H1 (cell line): Measurements from ENCODE around the gene CDH18. TPM values are rescaled to one million over a fixed set of nuclear protein-coding genes. Genes with fewer than 3 reads are reported as not detected.

Experiments used
- CTCF ChIA-PET: fragments of 300-600 bp; sonication (Branson Sonifier 250); formaldehyde crosslinking; loops from one replicate; lab custom pipeline; 2021; ENCODE audit not compliant: partially characterized antibody; lab: Charles Lee
- POLR2A ChIA-PET: fragments of 300-600 bp; sonication (Branson Sonifier 250); formaldehyde crosslinking; loops from one replicate; lab custom pipeline; 2021; ENCODE audit warnings: inconsistent platforms; ENCODE audit not compliant: partially characterized antibody; lab: Charles Lee
- DNase-seq, 2 experiments: peaks; one replicate each; pipeline versions ENCODE4 v3.0.0 to v3.0.0-alpha.2; 2010 to 2022; ENCODE audit warnings: low spot score in 2 of 2, low read depth in 1 of 2, mixed read lengths in 1 of 2
- FAIRE-seq: peaks from 2 replicates; lab custom pipeline; 2011; peaks lifted over from hg19 to GRCh38; lab: Jason Lieb, UNC
- H2AFZ ChIP-seq: 2 replicates; pipeline ENCODE4 v1.8.1; 2012; ENCODE audit warnings: low read length, inconsistent platforms
- H2AK5ac ChIP-seq: 2 replicates; pipeline ENCODE4 v1.6.1; 2013; ENCODE audit warnings: low read depth, low read length
- H2BK120ac ChIP-seq: replicated peaks from 2 replicates; pipeline ENCODE3; 2013; ENCODE audit warnings: low read depth, low read length, inconsistent platforms
- H2BK12ac ChIP-seq: 2 replicates; pipeline ENCODE4 v1.6.1; 2013; ENCODE audit warnings: low read depth, low read length
- H2BK15ac ChIP-seq: 2 replicates; pipeline ENCODE4 v1.6.1; 2013; ENCODE audit warnings: low read length
- H2BK20ac ChIP-seq: 2 replicates; pipeline ENCODE4 v1.6.1; 2013; ENCODE audit warnings: low read length
- H2BK5ac ChIP-seq: 2 replicates; pipeline ENCODE4 v1.6.1; 2013; ENCODE audit warnings: low read depth, low read length
- H3K14ac ChIP-seq: 2 replicates; pipeline ENCODE4 v1.6.1; 2013; ENCODE audit warnings: inconsistent platforms; ENCODE audit not compliant: insufficient read length
- H3K18ac ChIP-seq: 2 replicates; pipeline ENCODE4 v1.6.1; 2013; ENCODE audit warnings: low read length; ENCODE audit errors: extremely low read depth
- H3K23ac ChIP-seq: 2 replicates; pipeline ENCODE4 v1.6.1; 2013; ENCODE audit warnings: inconsistent platforms; ENCODE audit not compliant: insufficient read length
- H3K23me2 ChIP-seq: 2 replicates; pipeline ENCODE4 v1.6.1; 2013; ENCODE audit warnings: low read depth, low read length
- H3K27ac ChIP-seq: 2 replicates; pipeline ENCODE4 v1.6.1; 2011; ENCODE audit warnings: low read depth, low read length, inconsistent platforms
- H3K27me3 ChIP-seq, 4 experiments: replicated peaks in 1 of 4; 1 replicate in 1 of 4; 2 replicates in 3 of 4; pipeline versions ENCODE4 v1.6.1 to v1.8.1; 2011 to 2013; ENCODE audit warnings: low read length in 3 of 4, mild to moderate bottlenecking in 3 of 4, inconsistent platforms in 2 of 4, mixed read lengths in 2 of 4, moderate library complexity in 1 of 4; ENCODE audit not compliant: control insufficient read depth in 3 of 4, insufficient read depth in 3 of 4; ENCODE audit errors: extremely low read depth in 1 of 4
- H3K36me3 ChIP-seq, 4 experiments: 2 replicates each; pipeline versions ENCODE4 v1.6.1 to v1.8.1; 2011 to 2013; ENCODE audit warnings: mild to moderate bottlenecking in 4 of 4, low read length in 3 of 4, moderate library complexity in 2 of 4, control low read depth in 1 of 4, inconsistent platforms in 1 of 4; ENCODE audit not compliant: insufficient read depth in 4 of 4, control insufficient read depth in 2 of 4
- H3K4ac ChIP-seq: replicated peaks from 2 replicates; pipeline ENCODE3; 2013; ENCODE audit warnings: low read length, low read depth, mixed read lengths, inconsistent platforms; ENCODE audit not compliant: insufficient read length
- H3K4me1 ChIP-seq, 4 experiments: replicated peaks in 1 of 4; 1 replicate in 1 of 4; 2 replicates in 3 of 4; pipeline versions ENCODE4 v1.6.1 to v1.8.1; 2011 to 2013; ENCODE audit warnings: low read length in 3 of 4, inconsistent platforms in 2 of 4, mixed read lengths in 1 of 4; ENCODE audit not compliant: insufficient read depth in 4 of 4, control insufficient read depth in 3 of 4
- H3K4me2 ChIP-seq, 2 experiments: 2 replicates each; pipeline versions ENCODE4 v1.6.1 to v1.8.1; 2011 to 2013; ENCODE audit warnings: low read depth in 2 of 2, low read length in 2 of 2, control low read depth in 1 of 2, inconsistent platforms in 1 of 2, mild to moderate bottlenecking in 1 of 2; ENCODE audit not compliant: insufficient read depth in 1 of 2
- H3K4me3 ChIP-seq, 4 experiments: fragments of 200-600, 300-600 bp in 1 of 4; sonication (generic), shearing (Covaris generic), sonication (Bioruptor Twin) in 1 of 4; 2 replicates each; pipeline versions ENCODE4 v1.5.1 to v1.8.1; 2011 to 2016; ENCODE audit warnings: low read length in 4 of 4, low read depth in 3 of 4, control low read depth in 2 of 4, inconsistent platforms in 2 of 4, mild to moderate bottlenecking in 2 of 4, mixed read lengths in 1 of 4, moderate library complexity in 1 of 4; ENCODE audit not compliant: insufficient read depth in 2 of 4; ENCODE audit errors: extremely low read depth in 1 of 4
- H3K56ac ChIP-seq: replicated peaks from 2 replicates; pipeline ENCODE3; 2013; ENCODE audit warnings: low read depth, mild to moderate bottlenecking, mixed read lengths, low read length, inconsistent platforms; ENCODE audit not compliant: insufficient read length
- H3K79me1 ChIP-seq: 2 replicates; pipeline ENCODE4 v1.6.1; 2013; ENCODE audit warnings: low read depth, low read length, control low read depth
- H3K79me2 ChIP-seq, 2 experiments: 2 replicates each; pipeline versions ENCODE4 v1.6.1 to v1.8.1; 2012 to 2013; ENCODE audit warnings: low read length in 2 of 2, mild to moderate bottlenecking in 2 of 2, inconsistent platforms in 1 of 2; ENCODE audit not compliant: insufficient read depth in 2 of 2, control insufficient read depth in 1 of 2
- H3K9ac ChIP-seq, 4 experiments: replicated peaks in 1 of 4; 1 replicate in 1 of 4; 2 replicates in 3 of 4; pipeline versions ENCODE4 v1.6.1 to v1.8.1; 2011 to 2013; ENCODE audit warnings: low read depth in 3 of 4, low read length in 3 of 4, control low read depth in 2 of 4, mild to moderate bottlenecking in 2 of 4, moderate library complexity in 2 of 4, inconsistent platforms in 1 of 4; ENCODE audit errors: extremely low read depth in 1 of 4
- H3K9me3 ChIP-seq, 2 experiments: 2 replicates each; pipeline versions ENCODE4 v1.6.1 to v1.8.1; 2012 to 2013; ENCODE audit warnings: mild to moderate bottlenecking in 2 of 2, moderate library complexity in 2 of 2, control low read depth in 1 of 2, inconsistent platforms in 1 of 2, low read depth in 1 of 2, low read length in 1 of 2, mixed read lengths in 1 of 2; ENCODE audit not compliant: insufficient read depth in 2 of 2
- H4K20me1 ChIP-seq, 2 experiments: replicated peaks in 1 of 2; 2 replicates each; pipeline versions ENCODE3 to v1.8.1; 2011 to 2013; ENCODE audit warnings: inconsistent platforms in 2 of 2, low read length in 2 of 2, mild to moderate bottlenecking in 1 of 2; ENCODE audit not compliant: insufficient read depth in 2 of 2, control insufficient read depth in 1 of 2
- H4K5ac ChIP-seq: 2 replicates; pipeline ENCODE4 v1.6.1; 2013; ENCODE audit warnings: low read length, low read depth, mixed read lengths, inconsistent platforms; ENCODE audit not compliant: insufficient read length
- H4K8ac ChIP-seq: 2 replicates; pipeline ENCODE4 v1.8.0; 2013; ENCODE audit warnings: mild to moderate bottlenecking, moderate library complexity, low read length, inconsistent platforms; ENCODE audit not compliant: insufficient read depth; ENCODE audit errors: extremely low read depth
- H4K91ac ChIP-seq: replicated peaks from 2 replicates; pipeline ENCODE3; 2013; ENCODE audit warnings: low read length, mixed read lengths, inconsistent platforms; ENCODE audit not compliant: insufficient read length
- ATF3 ChIP-seq: IDR thresholded peaks from 2 replicates; pipeline ENCODE4 v1.6.1; 2011; ENCODE audit warnings: low read depth, mild to moderate bottlenecking, low read length; ENCODE audit not compliant: insufficient read depth
- CBX5 ChIP-seq: fragments of 300-800, 300-1000 bp; sonication (generic); IDR thresholded peaks from 2 replicates; pipeline ENCODE4 v1.7.1; 2016; ENCODE audit warnings: antibody characterized with exemption, low read length, low read depth
- CREB1 ChIP-seq: IDR thresholded peaks from 2 replicates; pipeline ENCODE4 v1.6.1; 2012; ENCODE audit warnings: inconsistent platforms
- EGR1 ChIP-seq: IDR thresholded peaks from 2 replicates; pipeline ENCODE4 v1.6.1; 2011; ENCODE audit warnings: low read depth, low read length, borderline replicate concordance
- JUN ChIP-seq: IDR thresholded peaks from 2 replicates; pipeline ENCODE4 v1.6.1; 2011; ENCODE audit warnings: low read depth, mild to moderate bottlenecking, improper control_type of control experiment, low read length
- MAFK ChIP-seq: IDR thresholded peaks from 2 replicates; pipeline ENCODE4 v1.6.1; 2012; ENCODE audit warnings: low read depth, mild to moderate bottlenecking, improper control_type of control experiment, low read length
- RNF2 ChIP-seq: fragments of 200-900, 300-1000 bp; sonication (generic); IDR thresholded peaks from 2 replicates; pipeline ENCODE4 v1.7.1; 2016; ENCODE audit warnings: borderline replicate concordance, low read depth, mild to moderate bottlenecking, antibody characterized with exemption, low read length; ENCODE audit not compliant: poor library complexity, severe bottlenecking; ENCODE audit errors: missing control alignments
- RXRA ChIP-seq: IDR thresholded peaks from 2 replicates; pipeline ENCODE4 v1.6.1; 2011; ENCODE audit warnings: low read depth, mild to moderate bottlenecking, low read length, moderate library complexity; ENCODE audit not compliant: insufficient read depth
- SIRT6 ChIP-seq: IDR thresholded peaks from one replicate; pipeline ENCODE4 v1.7.1; 2012; ENCODE audit warnings: low read length, inconsistent platforms
- SP1 ChIP-seq: IDR thresholded peaks from 2 replicates; pipeline ENCODE4 v1.6.1; 2011; ENCODE audit warnings: low read depth, low read length
- TAF1 ChIP-seq: IDR thresholded peaks from 2 replicates; pipeline ENCODE4 v1.6.1; 2011; ENCODE audit warnings: mild to moderate bottlenecking, low read depth, low read length
- polyA plus RNA-seq, 7 experiments: library from polyadenylated mRNA; depleted of rRNA in 3 of 7; stranded (reverse) in 5 of 7; unstranded in 2 of 7; fragments of >200 nt in 5 of 7; fragments of 200-250 nt in 2 of 7; gene quantifications; 1 replicate in 5 of 7; 2 replicates in 1 of 7; 4 replicates in 1 of 7; pipeline versions ENCODE4 v1.2.1 to v1.2.3, GENCODE V29; 2011 to 2013; ENCODE audit warnings: missing spikeins in 2 of 7, mixed read lengths in 2 of 7
- total RNA-seq: library from RNA; stranded (reverse); fragmentation: NEBNext Ultra II Directional; extraction: Animal tissue kit (Norgen Biotek cat#: 25700); gene quantifications from 2 replicates; pipeline ENCODE4 v1.2.1, GENCODE V29; 2021

Gene CDH18
- total and polyA plus RNA-seq, 2 of the 8 experiments (the other 6 are each of a cell fraction or from before 2014, with no cell fraction given), result 0.30 to 0.32 TPM

GRCh38 chr5:19487480-19487879 is 500.5 kb downstream of the CDH18 start:
- CTCF ChIA-PET, result no interaction called here
- H3K36me3 ChIP-seq, result no peaks in the 10 kb centered on the region

More at GRCh38 chr5:19487480-19487879, 500.5 kb downstream of the CDH18 start:
- Histone ChIP-seq H3K4me3 (no peak overlapping the region), H2BK15ac (no peak overlapping the region), H4K20me1 (no peaks in the 10 kb centered on the region), H3K79me2 (no peaks in the 10 kb centered on the region), H3K4me2 (no peak overlapping the region), H3K27me3 (no peaks in the 10 kb centered on the region), H4K8ac (no peak overlapping the region), H3K9ac (no peak overlapping the region), H3K79me1 (no peaks in the 10 kb centered on the region), H2BK5ac (no peak overlapping the region), H2AK5ac (no peak overlapping the region), H3K27ac (no peak overlapping the region), H2BK20ac (no peak overlapping the region), H2BK120ac (no peak overlapping the region), H3K4me1 (no peaks in the 10 kb centered on the region), H4K91ac (no peak overlapping the region), H2AFZ (no peak overlapping the region), H3K56ac (no peak overlapping the region), H3K18ac (no peak overlapping the region), H4K5ac (no peak overlapping the region), H3K23me2 (no peaks in the 10 kb centered on the region), H3K4ac (no peak overlapping the region), H2BK12ac (no peak overlapping the region), H3K9me3 (no peaks in the 10 kb centered on the region), H3K23ac (no peak overlapping the region), H3K14ac (no peak overlapping the region)
- POLR2A ChIA-PET, result no interaction called here
- DNase-seq (no peak), FAIRE-seq (no peak)
- TF ChIP-seq SIRT6 (no peak), RNF2 (no peak), MAFK (no peak), TAF1 (no peak), EGR1 (no peak), CREB1 (no peak), RXRA (no peak), JUN (no peak), ATF3 (no peak), CBX5 (no peak), SP1 (no peak)
